K562 (cell line): ENCODE data around the gene NCF2. TPM values are rescaled to one million over a fixed set of nuclear protein-coding genes. Genes with fewer than 3 reads are reported as not detected.

Experiments
- ADNP ChIP-seq: fragments of 200-800 bp; sonication (Bioruptor generic); IDR thresholded peaks from 2 replicates; pipeline ENCODE4 v1.6.1; 2016; ENCODE audit warnings: missing genetic modification characterization, missing compliant biosample characterization
- CBFA2T2 ChIP-seq: fragments of 450-650 bp; conservative IDR thresholded peaks from 2 replicates; pipeline ENCODE4 v1.6.1; 2017; ENCODE audit warnings: mild to moderate bottlenecking
- CBX8 ChIP-seq: fragments of 200-600 bp; sonication (generic); IDR thresholded peaks from 2 replicates; pipeline ENCODE4 v1.6.1; 2012; ENCODE audit warnings: borderline replicate concordance, mixed run types, low read depth, mild to moderate bottlenecking, moderate library complexity, mixed read lengths, low read length, control low read depth, inconsistent platforms; ENCODE audit not compliant: poor library complexity, severe bottlenecking; ENCODE audit errors: extremely low read depth
- CREBBP ChIP-seq: IDR thresholded peaks from one replicate; pipeline ENCODE4 v1.6.1; 2012; ENCODE audit warnings: low read depth, mild to moderate bottlenecking, control low read depth, inconsistent platforms, low read length
- E2F8 ChIP-seq: fragments of 450-650 bp; IDR thresholded peaks from 2 replicates; pipeline ENCODE4 v1.7.1; 2018; ENCODE audit warnings: mild to moderate bottlenecking, low read depth; ENCODE audit not compliant: partially characterized antibody
- FIP1L1 ChIP-seq: fragments of 200-400 bp; formaldehyde crosslinking; IDR thresholded peaks from 2 replicates; pipeline ENCODE4 v1.6.1; 2018; ENCODE audit warnings: mild to moderate bottlenecking, low read depth, low read length; ENCODE audit not compliant: poor library complexity, severe bottlenecking
- GATAD2A ChIP-seq: fragments of 450-650 bp; IDR thresholded peaks from 2 replicates; pipeline ENCODE4 v1.6.1; 2017
- MCM3 ChIP-seq: fragments of 450-650 bp; IDR thresholded peaks from 2 replicates; pipeline ENCODE4 v1.6.1; 2016
- NCOR1 ChIP-seq: fragments of 450-650 bp; IDR thresholded peaks from 2 replicates; pipeline ENCODE4 v1.6.1; 2016; ENCODE audit warnings: mild to moderate bottlenecking, moderate library complexity
- PREB ChIP-seq: sonication (generic); formaldehyde crosslinking; IDR thresholded peaks from 2 replicates; pipeline ENCODE4 v1.8.1; 2023; ENCODE audit warnings: mild to moderate bottlenecking, missing genetic modification reagents
- RBM17 ChIP-seq: fragments of 200-400 bp; formaldehyde crosslinking; IDR thresholded peaks from 2 replicates; pipeline ENCODE4 v1.6.1; 2017; ENCODE audit warnings: low read depth, mild to moderate bottlenecking, low read length, borderline replicate concordance
- RBM22 ChIP-seq: fragments of 200-400 bp; formaldehyde crosslinking; IDR thresholded peaks from 2 replicates; pipeline ENCODE4 v1.6.1; 2018; ENCODE audit warnings: low read length, low read depth; ENCODE audit not compliant: poor library complexity, severe bottlenecking
- SLC30A9 ChIP-seq: fragments of 250-450 bp; sonication (Bioruptor Pico); IDR thresholded peaks from 2 replicates; pipeline ENCODE4 v1.8.0; 2022; ENCODE audit warnings: mild to moderate bottlenecking, moderate library complexity
- SMARCC2 ChIP-seq: fragments of 450-650 bp; IDR thresholded peaks from 2 replicates; pipeline ENCODE4 v1.6.1; 2017; ENCODE audit warnings: antibody characterized with exemption, moderate library complexity, mild to moderate bottlenecking, low read depth
- SREBF1 ChIP-seq: fragments of 150-350 bp; IDR thresholded peaks from 2 replicates; pipeline ENCODE4 v1.6.1; 2014; ENCODE audit warnings: antibody characterized with exemption, low read depth, low read length, borderline replicate concordance
- SRF ChIP-seq, 2 experiments: fragments of 250-450, 450-650 bp in 1 of 2; sonication (Bioruptor Pico) in 1 of 2; sonication (generic) in 1 of 2; formaldehyde crosslinking; IDR thresholded peaks; 2 replicates each; pipeline versions ENCODE4 v1.5.0 to v1.5.1; 2020 to 2022; ENCODE audit warnings: mild to moderate bottlenecking in 1 of 2, missing genetic modification reagents in 1 of 2
- SRSF1 ChIP-seq: fragments of 200-400 bp; formaldehyde crosslinking; IDR thresholded peaks from 2 replicates; pipeline ENCODE4 v1.6.1; 2017; ENCODE audit warnings: mild to moderate bottlenecking, low read depth, low read length, moderate library complexity
- TEAD4 ChIP-seq, 2 experiments: sonication (generic) in 1 of 2; formaldehyde crosslinking in 1 of 2; IDR thresholded peaks; 2 replicates each; pipeline versions ENCODE4 v1.6.1 to v1.8.0; 2012 to 2022; ENCODE audit warnings: borderline replicate concordance in 1 of 2, inconsistent platforms in 1 of 2, low read length in 1 of 2, mild to moderate bottlenecking in 1 of 2, missing genetic modification reagents in 1 of 2
- ZBTB12 ChIP-seq: fragments of 250-450 bp; sonication (Bioruptor Pico); IDR thresholded peaks from 2 replicates; pipeline ENCODE4 v1.4.0; 2020
- ZFPM2 ChIP-seq: fragments of 250-450 bp; sonication (Bioruptor Pico); IDR thresholded peaks from 2 replicates; pipeline ENCODE4 v1.5.1; 2022; ENCODE audit warnings: mild to moderate bottlenecking
- ZNF175 ChIP-seq: fragments of 200-800 bp; sonication (Bioruptor generic); IDR thresholded peaks from 2 replicates; pipeline ENCODE4 v1.6.1; 2016; ENCODE audit warnings: low read depth, mild to moderate bottlenecking, missing genetic modification characterization, missing compliant biosample characterization
- ZNF3 ChIP-seq: fragments of 250-450 bp; sonication (Bioruptor Pico); IDR thresholded peaks from 2 replicates; pipeline ENCODE4 v1.5.0; 2021; ENCODE audit warnings: mild to moderate bottlenecking, moderate library complexity
- ZNF785 ChIP-seq: fragments of 250-450 bp; sonication (Bioruptor Pico); IDR thresholded peaks from 2 replicates; pipeline ENCODE4 v1.4.0; 2020; ENCODE audit warnings: mild to moderate bottlenecking
- polyA plus RNA-seq, 8 experiments: library from polyadenylated mRNA; depleted of rRNA in 4 of 8; stranded (reverse) in 5 of 8; unstranded in 3 of 8; fragments of >200 nt; fragmentation: Nextera tagmentation in 2 of 8; fragmentation: Illumina TruSeq in 1 of 8; extraction: Ambion mirVana in 2 of 8; extraction: Trizol in 1 of 8; gene quantifications; 2 replicates each; pipeline versions ENCODE4 v1.2.1 to v1.2.3, GENCODE V29; 2011 to 2014; ENCODE audit warnings: inconsistent platforms in 1 of 8, missing spikeins in 1 of 8
- total RNA-seq, 7 experiments: library from RNA; depleted of rRNA in 6 of 7; stranded (reverse); fragments of >200 nt in 6 of 7; fragmentation: Illumina TruSeq in 2 of 7; extraction: Trizol in 2 of 7; gene quantifications; 2 replicates each; pipeline versions ENCODE4 v1.2.1 to v1.2.3, GENCODE V29; 2011 to 2021; ENCODE audit warnings: low replicate concordance in 1 of 7

The NCF2 gene
- total and polyA plus RNA-seq, 9 of the 15 experiments (the other 6 are each of a cell fraction or from before 2014, with no cell fraction given) = 0.07 to 0.54 (median 0.16) TPM; not detected in 3

- TF ChIP-seq MCM3 (no peak), CBX8 (no peak), GATAD2A (no peak), CBFA2T2 (peak; percentile 75), SLC30A9 (CRISPR knock-in tag) (no peak), ADNP (no peak), CREBBP (no peak), E2F8 (no peak), ZNF785 (CRISPR knock-in tag) (no peak), SREBF1 (peak; percentile 72), ZFPM2 (CRISPR knock-in tag) (no peak), PREB (CRISPR knock-in tag) (no peak), ZNF3 (CRISPR knock-in tag) (no peak), SRSF1 (no peak), NCOR1 (peak; percentile 52), SMARCC2 (no peak), RBM17 (no peak), ZNF175 (no peak), SRF (CRISPR knock-in tag; IDR thresholded peaks at IDR 0.05) (no peak), TEAD4 (IDR thresholded peaks at IDR 0.05; ENCODE audit: low read length) (peak; percentile 67; the same call in 1 of the 2 replicates), TEAD4 (CRISPR knock-in tag; IDR thresholded peaks at IDR 0.05; ENCODE audit: borderline replicate concordance) (no peak), ZBTB12 (CRISPR knock-in tag) (no peak), RBM22 (no peak), FIP1L1 (no peak)
Observed at GRCh38 chr1:183567584-183567983, 22.7 kb downstream of the NCF2 start (continued).
